Measurements from ENCODE around the gene SSTR3.

SSTR3 gene

DNA sequence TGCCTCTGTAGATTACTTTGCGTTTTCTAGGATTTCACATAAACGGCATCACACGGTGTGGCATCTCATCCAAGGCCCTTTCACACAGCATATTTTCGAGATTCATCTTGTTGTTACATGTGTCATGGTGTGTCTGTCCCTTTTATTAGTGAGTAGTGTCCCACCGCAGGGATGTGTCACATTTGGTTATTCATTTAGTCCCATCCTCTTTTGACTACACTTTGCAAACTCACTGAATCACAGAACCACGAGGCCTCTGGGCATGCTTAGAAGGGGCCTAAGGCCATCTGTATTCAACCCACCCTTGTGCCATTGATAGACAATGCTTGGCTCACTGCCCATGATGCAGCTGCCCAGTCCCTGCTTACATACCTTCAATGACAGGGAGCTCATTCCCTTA is 36.0 kb upstream of the SSTR3 start:
- no peak for DNase-seq (ENCODE audit: extremely low read depth, low read depth)
- TF ChIP-seq, protein P1, sequence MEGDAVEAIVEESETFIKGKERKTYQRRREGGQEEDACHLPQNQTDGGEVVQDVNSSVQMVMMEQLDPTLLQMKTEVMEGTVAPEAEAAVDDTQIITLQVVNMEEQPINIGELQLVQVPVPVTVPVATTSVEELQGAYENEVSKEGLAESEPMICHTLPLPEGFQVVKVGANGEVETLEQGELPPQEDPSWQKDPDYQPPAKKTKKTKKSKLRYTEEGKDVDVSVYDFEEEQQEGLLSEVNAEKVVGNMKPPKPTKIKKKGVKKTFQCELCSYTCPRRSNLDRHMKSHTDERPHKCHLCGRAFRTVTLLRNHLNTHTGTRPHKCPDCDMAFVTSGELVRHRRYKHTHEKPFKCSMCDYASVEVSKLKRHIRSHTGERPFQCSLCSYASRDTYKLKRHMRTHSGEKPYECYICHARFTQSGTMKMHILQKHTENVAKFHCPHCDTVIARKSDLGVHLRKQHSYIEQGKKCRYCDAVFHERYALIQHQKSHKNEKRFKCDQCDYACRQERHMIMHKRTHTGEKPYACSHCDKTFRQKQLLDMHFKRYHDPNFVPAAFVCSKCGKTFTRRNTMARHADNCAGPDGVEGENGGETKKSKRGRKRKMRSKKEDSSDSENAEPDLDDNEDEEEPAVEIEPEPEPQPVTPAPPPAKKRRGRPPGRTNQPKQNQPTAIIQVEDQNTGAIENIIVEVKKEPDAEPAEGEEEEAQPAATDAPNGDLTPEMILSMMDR (IDR thresholded peaks at IDR 0.05; ENCODE audit: low read depth, low read length), result no peak

DNA sequence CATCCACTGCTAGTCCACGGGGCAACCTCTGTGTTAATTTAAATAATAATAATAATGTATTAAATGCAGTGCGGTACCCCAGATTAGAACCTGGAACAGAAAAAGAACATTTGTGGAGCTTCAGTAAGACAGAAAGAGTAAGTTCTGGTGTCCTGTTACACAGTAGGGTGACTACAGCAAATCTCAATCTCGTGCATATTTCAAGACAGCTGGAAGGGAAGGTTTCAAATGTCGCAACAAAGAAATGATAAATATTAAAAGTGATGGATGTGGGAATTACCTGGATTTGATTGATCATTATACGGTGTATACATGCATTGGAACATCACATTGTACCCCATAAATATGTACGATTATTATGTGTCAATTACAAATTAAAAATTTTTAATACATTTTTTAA is 33.5 kb upstream of the SSTR3 start:
- TF ChIP-seq, protein P1 (IDR thresholded peaks at IDR 0.05; ENCODE audit: low read depth, low read length), result no peak
- no peak for DNase-seq (ENCODE audit: extremely low read depth, low read depth)

DNA sequence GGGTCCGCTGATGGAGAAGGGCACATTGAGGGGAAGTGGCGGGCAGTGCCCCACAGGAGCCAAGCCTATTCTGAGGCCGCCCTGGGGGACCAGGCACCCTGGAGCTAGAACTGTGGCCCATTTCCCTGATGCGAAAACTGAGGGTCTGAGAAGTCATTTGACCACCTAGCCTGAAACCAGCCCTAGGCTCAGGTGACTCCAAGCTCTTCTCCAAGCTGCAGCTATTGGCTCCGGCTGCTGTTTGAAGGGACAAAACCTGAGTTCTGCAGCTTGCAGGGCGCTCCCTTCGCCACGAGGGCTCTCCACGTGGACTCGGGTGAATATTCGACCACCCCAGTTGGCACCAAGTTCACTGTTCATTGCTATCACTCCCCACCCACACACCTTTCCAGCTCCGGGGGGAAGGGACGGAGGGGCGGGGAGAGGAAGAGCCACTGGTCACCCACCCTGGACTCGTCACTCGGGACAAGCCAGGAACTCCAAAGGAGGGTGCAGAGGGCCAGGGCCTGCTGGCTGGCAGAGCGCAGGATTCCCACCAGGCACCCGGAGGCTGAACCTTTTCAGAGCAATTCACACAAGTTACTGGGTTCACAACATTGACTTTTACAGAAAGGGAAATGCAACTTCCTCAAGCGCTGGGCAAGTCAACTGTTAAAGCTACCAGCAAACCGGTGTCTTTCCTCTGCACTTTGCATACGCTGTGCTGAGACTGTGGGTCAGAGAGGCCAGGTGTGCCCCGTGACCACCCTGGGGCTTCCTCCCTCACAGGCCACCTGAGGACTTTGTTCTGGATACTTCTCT is 32.8 kb upstream of the SSTR3 start:
- TF ChIP-seq, protein P1 (IDR thresholded peaks at IDR 0.05; ENCODE audit: low read depth, low read length), result no peak
- DNase-seq (ENCODE audit: extremely low read depth, low read depth), result no peak

GRCh38 chr22:37244114-37244921 is 32.0 kb upstream of the SSTR3 start, which contains the start of gene RAC2:
Gene RAC2 (minus strand): TSS chr22:37244269. CDS start chr22:37244148, 121 bp downstream.
- TF ChIP-seq, protein P1 (IDR thresholded peaks at IDR 0.05; ENCODE audit: low read depth, low read length), result no peak
- DNase-seq (ENCODE audit: extremely low read depth, low read depth), result no peak

DNA sequence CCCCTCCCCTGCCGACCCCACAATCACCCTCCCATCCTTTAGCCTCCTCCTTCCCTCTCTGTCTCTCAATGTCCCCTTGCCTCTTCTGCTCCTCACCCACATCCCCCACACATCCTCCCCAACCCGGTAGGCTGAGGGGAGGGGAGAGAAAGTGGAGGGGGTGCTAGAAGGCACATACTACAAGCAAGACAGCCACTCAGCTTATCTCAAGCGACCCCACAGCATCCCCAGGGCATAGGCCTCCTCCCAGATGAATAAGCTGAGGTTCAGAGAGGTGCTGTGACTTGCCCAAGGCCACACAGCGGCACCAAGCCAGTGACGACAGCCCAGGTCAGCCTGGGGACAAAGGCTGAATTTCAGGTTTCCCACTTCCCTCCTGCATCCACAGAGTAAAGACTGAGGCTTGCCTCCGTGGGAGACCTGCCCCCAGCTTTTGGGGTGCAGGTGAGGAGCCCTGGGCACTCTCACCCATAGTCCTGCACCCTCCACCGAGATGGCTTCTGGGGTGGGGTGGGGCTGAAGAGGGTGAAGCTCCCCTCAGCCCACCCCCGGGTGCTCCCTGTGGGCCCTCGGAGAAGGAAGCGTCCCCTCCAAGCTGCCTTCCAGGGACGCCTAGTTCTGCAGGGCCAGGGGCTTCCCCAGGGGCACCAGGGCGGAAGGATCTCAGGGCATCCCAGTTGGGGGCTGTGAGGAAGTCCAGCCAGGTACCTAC is 31.3 kb upstream of the SSTR3 start:
- no peak for DNase-seq (ENCODE audit: extremely low read depth, low read depth)
- TF ChIP-seq, protein P1 (IDR thresholded peaks at IDR 0.05; ENCODE audit: low read depth, low read length), result no peak

DNA sequence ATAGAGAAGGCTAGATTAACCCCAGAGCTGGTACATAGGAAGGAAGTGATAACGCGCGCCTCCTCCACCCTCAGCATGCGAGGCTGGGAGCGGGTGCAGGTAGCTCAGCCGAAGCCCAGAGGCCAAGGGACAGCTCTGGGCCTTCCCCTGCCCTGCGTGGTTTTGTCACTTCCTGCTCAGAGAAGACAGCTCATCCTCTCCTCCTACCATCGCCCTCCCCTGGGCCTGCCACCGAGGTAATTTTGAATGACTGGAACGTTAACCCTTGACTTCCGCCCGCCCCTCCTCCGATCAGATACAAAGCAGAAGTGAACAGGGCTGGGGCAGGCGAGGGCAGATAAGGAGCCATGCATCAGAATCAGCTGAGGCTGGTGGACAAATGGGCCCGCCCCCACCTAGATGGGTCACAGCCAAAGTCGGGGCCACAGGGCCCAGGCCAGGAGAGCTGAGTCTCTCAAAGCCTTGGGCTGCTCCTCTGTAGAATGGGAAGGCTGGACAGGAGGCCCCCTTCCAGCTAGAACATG is 30.2 kb upstream of the SSTR3 start:
- TF ChIP-seq, protein P1 (IDR thresholded peaks at IDR 0.05; ENCODE audit: low read depth, low read length), result no peak
- no peak for DNase-seq (ENCODE audit: extremely low read depth, low read depth)
